Measurements from ENCODE around the gene SIGLEC10. TPM values are rescaled to one million over a fixed set of nuclear protein-coding genes. Genes with fewer than 3 reads are reported as not detected.

The SIGLEC10 gene
- not detected for total RNA-seq

GRCh38 chr19:51417107-51417809, at the start of gene SIGLEC10:
Gene SIGLEC10 (minus strand): TSS chr19:51417642. CDS start chr19:51417581, 61 bp downstream.

GRCh38 chr19:51458051-51458645, 40.7 kb upstream of the SIGLEC10 start, which contains the start of gene SIGLEC8:
Gene SIGLEC8 (minus strand): TSS chr19:51458454. CDS start chr19:51458387, 67 bp downstream.

GRCh38 chr19:51387924-51388389, 29.5 kb downstream of the SIGLEC10 start, which contains the start of gene LIM2:
Gene LIM2 (minus strand): TSS chr19:51387974. CDS start chr19:51387443, 531 bp downstream.

GRCh38 chr19:51372649-51373504, 44.6 kb downstream of the SIGLEC10 start, which contains the start of gene NKG7:
Gene NKG7 (minus strand): TSS chr19:51372654. CDS start chr19:51372535, 119 bp downstream.

GRCh38 chr19:51368366-51369282, 48.8 kb downstream of the SIGLEC10 start, which contains the start of gene CLDND2:
Gene CLDND2 (minus strand): TSS chr19:51369003. CDS start chr19:51368577, 426 bp downstream.

GRCh38 chr19:51365965-51366388, 51.5 kb downstream of the SIGLEC10 start, which contains the start of gene ETFB:
Gene ETFB (minus strand): TSS chr19:51366388. CDS start chr19:51366326, 62 bp downstream.

Small RNAs within 50 kb of the gene (small RNA-seq; reads per million reads assigned to genes)
- 0 reads per million in 2 donors for gene AC020914.5

Other genes with a start within 250 kb of the SIGLEC10 start
- not detected for gene CD33, start 192.6 kb downstream of the SIGLEC10 start, total RNA-seq
- not detected for gene SIGLECL1, start 166.6 kb downstream of the SIGLEC10 start, total RNA-seq
- gene IGLON5, start 106.0 kb downstream of the SIGLEC10 start, total RNA-seq = not detected
- gene VSIG10L, start 75.5 kb downstream of the SIGLEC10 start, total RNA-seq = 1 to 10 TPM; 2.1 to 3.7 TPM
- 100 to 1,000 TPM; 106 to 145 TPM for gene ETFB, start 51.3 kb downstream of the SIGLEC10 start, total RNA-seq
- gene CLDND2, start 48.6 kb downstream of the SIGLEC10 start, total RNA-seq = not detected
- gene NKG7, start 45.0 kb downstream of the SIGLEC10 start, total RNA-seq = not detected
- not detected for gene LIM2, start 29.7 kb downstream of the SIGLEC10 start, total RNA-seq
- gene C19orf84, start 27.1 kb downstream of the SIGLEC10 start, total RNA-seq = not detected
- gene SIGLEC8, start 40.8 kb upstream of the SIGLEC10 start, total RNA-seq = not detected
- gene CEACAM18, start 60.9 kb upstream of the SIGLEC10 start, total RNA-seq = not detected
- not detected for gene SIGLEC12, start 84.2 kb upstream of the SIGLEC10 start, total RNA-seq
- not detected for gene SIGLEC6, start 114.0 kb upstream of the SIGLEC10 start, total RNA-seq
- gene ZNF175, start 153.6 kb upstream of the SIGLEC10 start, total RNA-seq = 1 to 10 TPM; 4.3 to 6.5 TPM
- not detected for gene SIGLEC5, start 212.8 kb upstream of the SIGLEC10 start, total RNA-seq
- gene SIGLEC14, start 229.2 kb upstream of the SIGLEC10 start, total RNA-seq = not detected